SJCRH30 (cell line): ENCODE data around the gene KPNA4. TPM values are rescaled to one million over a fixed set of nuclear protein-coding genes. Genes with fewer than 3 reads are reported as not detected.
"Not testable (repeated sequence)": the region's sequence is repeated elsewhere in the genome, so short reads cannot be mapped to it uniquely, and the experiment has no call there.

Experiments used
- DNase-seq, 2 experiments: peaks; one replicate each; pipeline ENCODE4 v3.0.0-alpha.2; 2015 to 2020
- H3K27ac ChIP-seq: fragments of 250-450 bp; sonication (Bioruptor Pico); 2 replicates; pipeline ENCODE4 v1.5.1; 2020; ENCODE audit warnings: mild to moderate bottlenecking, moderate library complexity
- H3K27me3 ChIP-seq: fragments of 250-450 bp; sonication (Bioruptor Pico); 2 replicates; pipeline ENCODE4 v1.5.1; 2020; ENCODE audit warnings: mild to moderate bottlenecking, moderate library complexity
- H3K36me3 ChIP-seq: fragments of 250-450 bp; sonication (Bioruptor Pico); 2 replicates; pipeline ENCODE4 v1.5.1; 2020; ENCODE audit warnings: mild to moderate bottlenecking, moderate library complexity
- H3K4me1 ChIP-seq: fragments of 250-450 bp; sonication (Bioruptor Pico); 2 replicates; pipeline ENCODE4 v1.5.1; 2020; ENCODE audit warnings: mild to moderate bottlenecking, moderate library complexity
- H3K4me3 ChIP-seq: fragments of 250-450 bp; sonication (Bioruptor Pico); 2 replicates; pipeline ENCODE4 v1.5.1; 2020; ENCODE audit warnings: mild to moderate bottlenecking, moderate library complexity
- H3K9me3 ChIP-seq: fragments of 250-450 bp; sonication (Bioruptor Pico); replicated peaks from 2 replicates; pipeline ENCODE4 v1.5.1; 2020; ENCODE audit warnings: mild to moderate bottlenecking, moderate library complexity
- total RNA-seq: library from RNA; depleted of rRNA; stranded (reverse); fragments of >200 nt; shearing (Covaris generic); gene quantifications from 2 replicates; pipeline ENCODE4 v1.2.3, GENCODE V29; 2014

The KPNA4 gene
- total RNA-seq, 1 experiment from 2014 or later, result 35.3 TPM

GRCh38 chr3:160557571-160557970, 7.8 kb downstream of the KPNA4 start:
- Histone ChIP-seq H3K4me3 (no peak overlapping the region), H3K36me3 (peaks cover 7% of the 10 kb centered on the region), H3K9me3 (no peaks in the 10 kb centered on the region; the same call in 1 of the 2 replicates), H3K27me3 (no peaks in the 10 kb centered on the region), H3K27ac (no peak overlapping the region), H3K4me1 (peaks cover 2% of the 10 kb centered on the region; the same call in 1 of the 2 replicates)
- DNase-seq, result no peak

DNA sequence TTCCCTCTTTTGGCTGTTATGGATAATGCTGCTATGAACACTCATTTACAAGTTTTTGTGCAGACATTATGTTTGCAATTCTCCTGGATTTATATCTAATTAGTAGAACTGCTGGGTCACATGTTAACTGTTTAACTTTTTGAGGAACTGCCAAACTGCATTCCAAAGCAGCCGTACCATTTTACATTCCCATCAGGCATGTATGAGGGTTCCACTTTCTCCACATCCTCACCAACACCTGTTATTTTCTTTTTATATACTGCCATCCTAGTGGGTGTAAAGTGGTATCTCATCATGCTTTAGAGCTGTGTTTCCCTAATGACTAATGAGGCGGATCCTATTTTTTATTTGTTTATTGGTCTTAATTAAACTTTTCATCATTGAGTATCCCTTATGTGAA, 9.2 kb downstream of the KPNA4 start:
- no peak overlapping the region for H3K27ac ChIP-seq
- H3K36me3 ChIP-seq, result peaks cover 7% of the 10 kb centered on the region; the same call in 1 of the 2 replicates
- H3K9me3 ChIP-seq, result no peaks in the 10 kb centered on the region; the same call in 1 of the 2 replicates
- H3K27me3 ChIP-seq, result no peaks in the 10 kb centered on the region
- H3K4me1 ChIP-seq, result peaks cover 2% of the 10 kb centered on the region; the same call in 1 of the 2 replicates
- H3K4me3 ChIP-seq, result no peak overlapping the region
- DNase-seq, result no peak

DNA sequence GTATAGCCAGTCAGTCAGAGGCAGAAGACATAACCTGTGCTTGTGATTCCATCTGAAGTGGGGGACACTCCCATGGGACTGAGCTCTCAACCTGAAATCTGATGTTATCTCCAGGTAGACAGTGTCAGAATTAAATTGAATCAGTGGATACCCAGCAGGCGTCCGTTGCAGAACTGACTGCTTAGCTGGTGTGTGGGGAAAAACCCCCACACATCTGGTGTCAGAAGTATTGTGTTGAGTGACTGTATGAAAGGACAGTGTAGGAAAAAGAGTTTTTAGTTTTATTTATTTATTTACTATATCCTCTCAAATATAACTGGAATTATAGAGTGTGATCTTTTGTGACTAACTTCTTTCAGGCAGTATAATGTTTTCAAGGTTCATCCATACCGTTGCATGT, 10.4 kb downstream of the KPNA4 start:
- Histone ChIP-seq H3K4me3 (no peak overlapping the region), H3K27me3 (no peaks in the 10 kb centered on the region), H3K9me3 (no peaks in the 10 kb centered on the region; the same call in 1 of the 2 replicates), H3K27ac (no peak overlapping the region), H3K36me3 (peaks cover 16% of the 10 kb centered on the region), H3K4me1 (peaks cover 2% of the 10 kb centered on the region; the same call in 1 of the 2 replicates)
- no peak for DNase-seq

- Histone ChIP-seq H3K27ac (no peak overlapping the region), H3K9me3 (no peaks in the 10 kb centered on the region; the same call in 1 of the 2 replicates), H3K27me3 (no peaks in the 10 kb centered on the region), H3K4me1 (peaks cover 2% of the 10 kb centered on the region; the same call in 1 of the 2 replicates), H3K4me3 (no peak overlapping the region), H3K36me3 (peaks cover 22% of the 10 kb centered on the region)
- DNase-seq, result no peak
These were observed 11.5 kb downstream of the KPNA4 start for GRCh38 chr3:160553827-160554226.

DNA sequence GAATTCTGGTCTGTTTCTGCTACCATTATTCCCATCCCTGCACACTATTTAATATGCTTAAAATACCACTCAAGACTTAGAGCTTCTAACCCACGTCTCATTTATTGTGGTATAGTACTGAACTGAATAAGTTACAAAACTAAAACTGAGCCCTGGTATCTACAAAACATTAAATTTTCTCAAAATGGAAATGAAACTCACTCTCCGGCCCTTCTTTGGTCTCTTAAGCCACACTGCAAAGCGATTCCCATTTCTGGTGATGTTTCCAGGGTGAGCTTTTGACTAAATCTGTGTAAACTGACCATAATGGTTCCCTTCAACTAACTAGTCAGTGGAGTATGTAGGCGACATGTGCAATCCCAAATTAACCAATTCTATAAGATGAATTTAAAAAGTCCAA, 18.6 kb downstream of the KPNA4 start:
- no peaks in the 10 kb centered on the region; the same call in 1 of the 2 replicates for H3K9me3 ChIP-seq
- H3K36me3 ChIP-seq, result peaks cover 22% of the 10 kb centered on the region
- peaks cover 23% of the 10 kb centered on the region for H3K4me1 ChIP-seq
- no peak overlapping the region for H3K27ac ChIP-seq
- DNase-seq, result no peak
- no peaks in the 10 kb centered on the region for H3K27me3 ChIP-seq
- H3K4me3 ChIP-seq, result no peak overlapping the region

- H3K4me3 ChIP-seq, result no peak overlapping the region
- DNase-seq, result peak; percentile 60 to 86
- H3K4me1 ChIP-seq, result peaks cover 23% of the 10 kb centered on the region
- H3K27ac ChIP-seq, result peak overlapping the region; percentile 85
- H3K27me3 ChIP-seq, result no peaks in the 10 kb centered on the region
- H3K9me3 ChIP-seq, result no peaks in the 10 kb centered on the region; the same call in 1 of the 2 replicates
- H3K36me3 ChIP-seq, result peaks cover 17% of the 10 kb centered on the region
These were observed 19.9 kb downstream of the KPNA4 start for GRCh38 chr3:160545504-160545871.

GRCh38 chr3:160544844-160545503, 20.4 kb downstream of the KPNA4 start:
- H3K4me1 ChIP-seq, result peaks cover 23% of the 10 kb centered on the region
- H3K36me3 ChIP-seq, result peaks cover 12% of the 10 kb centered on the region
- H3K9me3 ChIP-seq, result no peaks in the 10 kb centered on the region; the same call in 1 of the 2 replicates
- no peaks in the 10 kb centered on the region for H3K27me3 ChIP-seq
- H3K27ac ChIP-seq, result peak overlapping the region; percentile 85
- no peak for DNase-seq
- no peak overlapping the region for H3K4me3 ChIP-seq

DNA sequence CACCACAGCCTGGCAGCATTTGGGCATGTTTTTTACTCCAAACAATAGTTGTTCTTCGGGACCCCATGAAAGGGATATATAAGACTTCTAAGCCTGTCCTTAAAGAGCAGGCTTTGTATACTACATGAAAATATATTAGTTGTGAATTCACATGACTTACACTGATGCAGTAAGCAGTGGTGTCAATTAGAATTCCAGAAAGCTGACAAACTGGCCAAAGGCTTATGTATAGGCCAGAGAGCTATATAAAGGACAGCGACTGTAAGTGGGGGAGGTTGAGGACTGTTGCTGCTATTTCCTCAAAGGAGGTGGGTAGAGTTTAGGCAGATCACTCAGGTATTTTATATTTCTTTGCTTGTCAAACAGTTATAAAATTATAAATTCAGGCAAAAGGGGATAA, 24.8 kb downstream of the KPNA4 start:
- no peaks in the 10 kb centered on the region for H3K27me3 ChIP-seq
- no peak overlapping the region for H3K27ac ChIP-seq
- H3K4me3 ChIP-seq, result no peak overlapping the region
- peaks cover 15% of the 10 kb centered on the region for H3K4me1 ChIP-seq
- DNase-seq, result no peak
- peaks cover 5% of the 10 kb centered on the region for H3K36me3 ChIP-seq
- H3K9me3 ChIP-seq, result no peaks in the 10 kb centered on the region

DNA sequence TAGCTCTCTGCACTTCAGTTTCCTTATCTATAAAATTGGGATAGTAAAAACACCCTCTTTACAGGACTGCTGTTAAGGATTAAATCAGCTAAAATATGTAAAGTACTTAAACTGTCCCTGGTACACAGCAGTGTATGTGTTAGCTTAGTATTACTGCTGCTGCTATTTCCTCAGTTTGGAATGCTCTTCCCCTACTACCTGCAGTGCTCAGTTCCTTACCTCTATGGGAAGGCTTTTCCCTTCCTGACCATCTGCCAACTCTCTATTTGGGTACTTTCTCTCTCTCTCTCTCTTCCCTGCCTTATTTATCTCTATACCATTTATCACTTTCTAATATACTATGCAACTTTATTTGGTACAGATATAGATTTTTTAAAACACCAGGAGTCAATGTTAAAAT, 26.5 kb downstream of the KPNA4 start:
- H3K27ac ChIP-seq, result no peak overlapping the region
- peaks cover 18% of the 10 kb centered on the region for H3K36me3 ChIP-seq

GRCh38 chr3:160537729-160538128, 27.6 kb downstream of the KPNA4 start:
- H3K36me3 ChIP-seq, result peaks cover 20% of the 10 kb centered on the region
- no peak overlapping the region for H3K4me3 ChIP-seq
- no peak overlapping the region for H3K27ac ChIP-seq
- H3K27me3 ChIP-seq, result no peaks in the 10 kb centered on the region
- H3K4me1 ChIP-seq, result no peaks in the 10 kb centered on the region
- DNase-seq, result no peak
- no peaks in the 10 kb centered on the region for H3K9me3 ChIP-seq

More for the DNA sequence above, 26.5 kb downstream of the KPNA4 start:
- H3K27me3 ChIP-seq, result no peaks in the 10 kb centered on the region
- H3K4me3 ChIP-seq, result no peak overlapping the region
- H3K4me1 ChIP-seq, result peaks cover under 1% of the 10 kb centered on the region
- H3K9me3 ChIP-seq, result no peaks in the 10 kb centered on the region
- DNase-seq, result no peak

- peaks cover 57% of the 10 kb centered on the region for H3K36me3 ChIP-seq
- H3K9me3 ChIP-seq, result no peaks in the 10 kb centered on the region
- no peaks in the 10 kb centered on the region for H3K27me3 ChIP-seq
- DNase-seq, result no peak
- H3K4me1 ChIP-seq, result no peaks in the 10 kb centered on the region
- no peak overlapping the region for H3K27ac ChIP-seq
- H3K4me3 ChIP-seq, result no peak overlapping the region
These were observed 33.0 kb downstream of the KPNA4 start for GRCh38 chr3:160532371-160532770.

- Histone ChIP-seq H3K9me3 (no peaks in the 10 kb centered on the region), H3K4me1 (no peaks in the 10 kb centered on the region), H3K4me3 (no peak overlapping the region), H3K27ac (no peak overlapping the region), H3K36me3 (peaks cover 66% of the 10 kb centered on the region), H3K27me3 (no peaks in the 10 kb centered on the region)
- no peak for DNase-seq
These were observed 34.1 kb downstream of the KPNA4 start for GRCh38 chr3:160531311-160531710.

DNA sequence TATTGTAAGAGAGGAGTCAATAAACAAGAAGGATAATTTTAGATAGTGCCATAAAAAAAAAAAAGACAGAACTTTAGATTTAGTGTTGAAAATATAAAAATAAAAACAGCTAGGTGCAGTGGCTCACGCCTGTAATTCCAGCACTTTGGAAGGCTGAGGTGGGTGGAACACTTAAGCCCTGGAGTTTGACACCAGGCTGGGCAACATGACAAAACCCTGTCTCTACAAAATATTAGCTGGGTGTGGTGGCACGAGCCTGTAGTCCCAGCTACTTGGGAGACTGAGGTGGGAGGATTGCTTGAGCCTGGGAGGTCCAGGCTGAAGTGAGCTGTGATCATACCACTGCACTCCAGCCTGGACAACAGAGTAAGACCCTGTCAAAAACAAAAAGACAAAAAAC, 49.0 kb downstream of the KPNA4 start:
- H3K4me1 ChIP-seq, H3K27ac ChIP-seq, H3K4me3 ChIP-seq, H3K27me3 ChIP-seq, H3K9me3 ChIP-seq, DNase-seq: not testable (repeated sequence)
- H3K36me3 ChIP-seq, result peaks cover 51% of the 10 kb centered on the region

DNA sequence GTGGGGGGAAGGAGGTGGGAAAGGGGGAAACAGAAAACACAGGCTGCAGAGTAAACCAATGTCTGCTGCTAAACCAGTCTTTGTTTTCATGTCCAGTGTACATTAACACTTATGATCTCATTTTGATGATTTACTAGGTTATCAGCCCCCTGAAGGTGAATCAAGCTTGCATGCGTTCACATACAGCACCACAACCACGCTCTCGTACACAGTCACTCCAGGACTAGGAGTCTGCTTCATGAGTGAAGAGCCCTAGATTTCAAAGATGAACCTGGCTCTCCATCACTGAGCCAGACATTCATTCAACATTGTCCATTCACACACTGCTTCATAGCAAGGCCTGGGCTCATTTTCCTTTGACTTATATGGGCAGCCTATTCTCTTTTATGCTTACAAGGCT, 64.0 kb downstream of the KPNA4 start:
- Histone ChIP-seq H3K36me3 (peaks cover 40% of the 10 kb centered on the region), H3K4me3 (no peak overlapping the region), H3K27ac (no peak overlapping the region), H3K27me3 (no peaks in the 10 kb centered on the region), H3K4me1 (no peaks in the 10 kb centered on the region), H3K9me3 (no peaks in the 10 kb centered on the region)
- DNase-seq, result no peak

DNA sequence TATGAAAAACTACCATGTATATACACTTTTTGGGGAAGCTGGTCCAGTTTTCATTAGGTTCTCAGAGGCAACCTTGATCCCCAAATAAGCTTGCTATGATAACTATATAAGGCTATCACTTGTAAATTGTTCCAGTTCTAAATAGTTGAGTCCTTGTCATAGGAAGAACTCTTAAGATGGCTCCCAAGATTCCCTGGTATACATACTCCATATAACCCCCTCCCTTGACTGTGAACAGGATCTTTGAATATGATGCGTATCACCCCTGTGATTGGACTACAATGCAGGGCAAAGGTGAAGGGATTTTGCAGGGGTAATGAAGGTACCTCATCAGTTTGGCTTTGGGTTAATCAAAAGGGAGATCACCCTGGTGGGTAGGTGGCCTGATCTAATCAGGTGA, 67.2 kb downstream of the KPNA4 start:
- no peak for DNase-seq
- H3K27ac ChIP-seq, result no peak overlapping the region
- no peak overlapping the region for H3K4me3 ChIP-seq
- no peaks in the 10 kb centered on the region for H3K27me3 ChIP-seq
- H3K4me1 ChIP-seq, result no peaks in the 10 kb centered on the region
- peaks cover 14% of the 10 kb centered on the region for H3K36me3 ChIP-seq
- H3K9me3 ChIP-seq, result no peaks in the 10 kb centered on the region

DNA sequence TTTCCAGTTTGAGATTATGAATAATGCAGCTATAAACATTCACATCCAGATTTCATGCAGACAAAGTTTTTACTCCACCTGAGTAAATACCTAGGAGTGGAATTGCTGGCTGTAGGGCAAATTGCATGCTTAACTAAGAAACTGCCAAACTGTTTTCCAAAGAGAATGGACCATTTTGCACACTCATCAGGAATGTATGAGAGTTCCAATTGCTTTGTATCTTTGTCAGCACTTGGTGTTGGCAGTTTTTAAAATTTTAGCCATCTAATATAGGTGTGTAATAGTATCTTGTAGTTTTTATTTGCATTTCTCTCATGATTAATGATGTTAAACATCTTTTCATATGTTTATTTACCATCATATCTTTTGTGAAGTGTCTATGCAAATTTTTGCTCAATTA, 75.2 kb downstream of the KPNA4 start:
- DNase-seq, result no peak
- H3K27ac ChIP-seq, result no peak overlapping the region
- no peaks in the 10 kb centered on the region for H3K27me3 ChIP-seq
- no peaks in the 10 kb centered on the region for H3K36me3 ChIP-seq
- H3K4me1 ChIP-seq, result no peaks in the 10 kb centered on the region
- H3K9me3 ChIP-seq, result no peaks in the 10 kb centered on the region
- no peak overlapping the region for H3K4me3 ChIP-seq
